Measurements from ENCODE around the gene FADS6.
"Not testable (repeated sequence)": the region's sequence is repeated elsewhere in the genome, so short reads cannot be mapped to it uniquely, and the experiment has no call there.

FADS6 gene

GRCh38 chr17:74883241-74883745 is 10.1 kb downstream of the FADS6 start:
- no peak for DNase-seq

GRCh38 chr17:74882517-74883240 is 10.8 kb downstream of the FADS6 start:
- DNase-seq, result no peak

- DNase-seq, result no peak
These were observed 12.4 kb downstream of the FADS6 start for GRCh38 chr17:74881073-74881472.

GRCh38 chr17:74879308-74879707 is 14.1 kb downstream of the FADS6 start:
- no peak for DNase-seq

- no peak for DNase-seq
These were observed 14.8 kb downstream of the FADS6 start for GRCh38 chr17:74878658-74879057.

- no peak for DNase-seq
These were observed 15.6 kb downstream of the FADS6 start for GRCh38 chr17:74877592-74878548.

- no peak for DNase-seq
These were observed 17.3 kb downstream of the FADS6 start for GRCh38 chr17:74875977-74876593.

GRCh38 chr17:74875155-74875976 is 18.1 kb downstream of the FADS6 start:
- no peak for DNase-seq

GRCh38 chr17:74874615-74875037 is 18.8 kb downstream of the FADS6 start:
- no peak for DNase-seq

GRCh38 chr17:74873874-74874614 is 19.4 kb downstream of the FADS6 start:
- DNase-seq, result peak; percentile 44 to 79

- peak; percentile 99 for DNase-seq
These were observed 20.2 kb downstream of the FADS6 start for GRCh38 chr17:74873037-74873873.

GRCh38 chr17:74872313-74873036 is 21.0 kb downstream of the FADS6 start, which contains the start of gene FDXR:
Gene FDXR, minus strand, starts transcription at chr17:74872994. Its CDS starts 50 bp downstream, at chr17:74872944.
- DNase-seq, result peak in 1 of 2 experiments; percentile 56

- DNase-seq, result no peak
These were observed 21.9 kb downstream of the FADS6 start for GRCh38 chr17:74871356-74872076.

GRCh38 chr17:74870512-74870911 is 22.9 kb downstream of the FADS6 start:
- no peak for DNase-seq

- not testable (repeated sequence) for DNase-seq
These were observed 23.4 kb downstream of the FADS6 start for GRCh38 chr17:74870028-74870427.

- DNase-seq, result no peak
These were observed 24.6 kb downstream of the FADS6 start for GRCh38 chr17:74868908-74869255.

GRCh38 chr17:74868251-74868907 is 25.1 kb downstream of the FADS6 start:
- DNase-seq, result no peak

GRCh38 chr17:74866198-74866835 is 27.1 kb downstream of the FADS6 start:
- DNase-seq, result no peak
